Measurements from ENCODE around the gene TRIM40.

DNA sequence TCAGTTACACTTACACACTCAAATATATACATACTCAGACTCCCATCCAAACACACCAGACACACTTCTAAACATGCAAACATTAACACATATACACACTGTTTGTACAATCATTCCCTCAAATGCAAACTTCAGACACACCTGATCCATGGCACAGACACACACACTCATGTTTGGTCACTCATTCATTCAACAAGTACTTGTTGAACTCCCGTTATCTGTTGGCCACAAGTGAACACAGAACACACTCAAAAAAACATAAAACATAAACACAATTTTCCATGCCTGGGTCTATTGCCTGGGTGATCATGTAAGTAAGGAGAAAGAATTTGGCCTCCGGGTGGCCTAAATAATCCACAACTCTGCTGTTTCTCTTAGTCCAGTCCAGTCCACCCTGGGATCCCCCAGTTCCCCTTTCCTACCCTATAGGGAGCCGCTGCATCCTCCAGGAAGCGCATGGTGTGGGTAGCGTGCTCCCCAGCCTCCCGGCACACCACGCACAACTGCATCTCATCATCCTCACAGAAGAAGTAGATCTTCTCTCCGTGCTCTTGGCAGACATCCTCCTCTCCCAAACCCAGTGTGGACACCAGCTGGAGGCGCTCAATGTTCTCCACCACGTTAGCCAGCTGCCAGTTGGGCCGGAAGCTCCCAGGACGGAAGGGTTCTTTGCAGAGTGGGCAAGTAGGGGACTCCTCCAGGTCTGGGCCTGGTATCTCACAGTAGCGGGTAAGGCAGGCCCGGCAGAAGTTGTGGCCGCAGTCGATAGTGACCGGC, 24.3 kb downstream of the TRIM40 start:
- TF ChIP-seq, protein P1, sequence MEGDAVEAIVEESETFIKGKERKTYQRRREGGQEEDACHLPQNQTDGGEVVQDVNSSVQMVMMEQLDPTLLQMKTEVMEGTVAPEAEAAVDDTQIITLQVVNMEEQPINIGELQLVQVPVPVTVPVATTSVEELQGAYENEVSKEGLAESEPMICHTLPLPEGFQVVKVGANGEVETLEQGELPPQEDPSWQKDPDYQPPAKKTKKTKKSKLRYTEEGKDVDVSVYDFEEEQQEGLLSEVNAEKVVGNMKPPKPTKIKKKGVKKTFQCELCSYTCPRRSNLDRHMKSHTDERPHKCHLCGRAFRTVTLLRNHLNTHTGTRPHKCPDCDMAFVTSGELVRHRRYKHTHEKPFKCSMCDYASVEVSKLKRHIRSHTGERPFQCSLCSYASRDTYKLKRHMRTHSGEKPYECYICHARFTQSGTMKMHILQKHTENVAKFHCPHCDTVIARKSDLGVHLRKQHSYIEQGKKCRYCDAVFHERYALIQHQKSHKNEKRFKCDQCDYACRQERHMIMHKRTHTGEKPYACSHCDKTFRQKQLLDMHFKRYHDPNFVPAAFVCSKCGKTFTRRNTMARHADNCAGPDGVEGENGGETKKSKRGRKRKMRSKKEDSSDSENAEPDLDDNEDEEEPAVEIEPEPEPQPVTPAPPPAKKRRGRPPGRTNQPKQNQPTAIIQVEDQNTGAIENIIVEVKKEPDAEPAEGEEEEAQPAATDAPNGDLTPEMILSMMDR (conservative IDR thresholded peaks at IDR 0.05; ENCODE audit: low read depth in 2 of 2), result no peak
- TF ChIP-seq REST (IDR thresholded peaks at IDR 0.05; ENCODE audit: unreplicated experiment) (no peak), EZH2 (IDR thresholded peaks at IDR 0.05; ENCODE audit: low read depth, unreplicated experiment) (no peak), POLR2AphosphoS5 (IDR thresholded peaks at IDR 0.05; ENCODE audit: low read depth) (no peak), EZH2phosphoT487 (IDR thresholded peaks at IDR 0.05; ENCODE audit: unreplicated experiment) (no peak), JUNB (IDR thresholded peaks at IDR 0.05; ENCODE audit: unreplicated experiment) (no peak), STAT1 (IDR thresholded peaks at IDR 0.05; ENCODE audit: unreplicated experiment) (no peak), ETS1 (IDR thresholded peaks at IDR 0.05) (no peak)
